NCI-H128 (cell line): ENCODE data around the gene APOL1.
"Not testable (repeated sequence)": the region's sequence is repeated elsewhere in the genome, so short reads cannot be mapped to it uniquely, and the experiment has no call there.

Source experiments
- DNase-seq: peaks from one replicate; lab custom pipeline; 2025; ENCODE audit not compliant: unreplicated experiment; lab: John Stamatoyannopoulos, UW

The APOL1 gene

DNA sequence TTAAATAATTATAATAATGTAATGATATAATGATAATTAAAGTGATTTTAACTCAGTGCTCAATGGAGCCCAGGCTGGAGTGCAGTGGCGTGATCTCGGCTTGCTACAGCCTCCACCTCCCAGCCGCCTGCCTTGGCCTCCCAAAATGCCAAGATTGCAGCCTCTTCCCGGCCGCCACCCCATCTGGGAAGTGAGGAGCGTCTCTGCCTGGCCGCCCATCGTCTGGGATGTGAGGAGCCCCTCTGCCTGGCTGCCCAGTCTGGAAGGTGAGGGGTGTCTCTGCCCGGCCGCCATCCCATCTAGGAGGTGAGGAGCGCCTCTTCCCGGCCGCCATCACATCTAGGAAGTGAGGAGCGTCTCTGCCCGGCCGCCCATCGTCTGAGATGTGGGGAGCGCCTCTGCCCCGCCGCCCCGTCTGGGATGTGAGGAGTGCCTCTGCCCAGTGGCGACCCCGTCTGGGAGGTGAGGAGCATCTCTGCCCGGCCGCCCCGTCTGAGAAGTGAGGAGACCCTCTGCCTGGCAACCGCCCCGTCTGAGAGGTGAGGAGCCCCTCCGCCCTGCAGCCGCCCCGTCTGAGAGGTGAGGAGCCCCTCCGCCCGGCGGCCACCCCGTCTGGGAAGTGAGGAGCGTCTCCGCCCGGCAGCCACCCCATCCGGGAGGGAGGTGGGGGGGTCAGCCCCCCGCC, 37.6 kb downstream of the APOL1 start:
- not testable (repeated sequence) for DNase-seq

DNA sequence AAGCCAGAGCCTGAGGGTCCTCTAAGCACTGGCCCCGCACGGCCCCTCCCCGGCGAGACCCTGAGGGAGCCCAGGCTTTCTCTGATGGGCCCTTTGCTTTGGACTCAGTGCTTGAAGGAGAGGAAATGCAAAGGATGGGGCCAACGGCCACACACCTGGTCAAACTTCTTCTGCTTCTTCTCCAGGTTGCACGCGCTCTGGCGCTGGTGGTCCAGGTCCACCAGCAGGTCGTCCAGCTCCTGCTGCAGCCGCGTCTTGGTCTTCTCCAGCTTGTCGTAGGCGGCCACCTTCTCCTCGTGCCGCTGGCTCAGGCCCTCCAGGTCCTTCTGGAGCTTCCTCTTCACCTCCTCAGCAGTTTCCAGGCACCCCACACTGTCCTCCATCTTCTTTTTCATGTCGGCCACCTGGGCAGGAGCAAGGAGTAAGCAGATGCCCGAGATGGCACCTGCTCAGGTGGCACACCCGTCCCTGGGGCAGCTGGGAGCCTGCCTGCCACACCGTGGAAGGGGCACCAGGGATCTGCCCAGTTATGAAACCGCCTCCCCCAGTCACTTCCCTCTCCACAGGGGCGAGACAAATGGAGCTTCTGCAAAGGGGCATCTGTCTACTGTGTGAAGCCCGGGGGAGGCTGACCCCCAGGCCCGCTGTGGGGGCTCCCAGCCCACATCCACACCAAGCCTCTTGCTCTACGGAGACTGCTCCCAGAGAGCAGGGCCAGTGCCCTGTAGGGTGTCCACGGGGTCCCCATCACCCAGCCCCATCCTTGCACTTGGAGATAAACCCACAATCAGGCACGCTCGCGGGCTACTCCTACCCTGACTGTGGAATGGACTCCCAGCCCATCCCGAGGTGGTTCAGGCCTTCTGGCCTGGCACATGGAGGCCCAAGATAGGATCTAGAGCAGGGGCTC, 39.2 kb downstream of the APOL1 start:
- DNase-seq, result no peak

GRCh38 chr22:36292823-36293530, 40.0 kb downstream of the APOL1 start:
- DNase-seq, result no peak

- DNase-seq, result no peak
Observed at GRCh38 chr22:36293606-36294292, 40.8 kb downstream of the APOL1 start.

- DNase-seq, result no peak
Observed at GRCh38 chr22:36294293-36294620, 41.3 kb downstream of the APOL1 start.

DNA sequence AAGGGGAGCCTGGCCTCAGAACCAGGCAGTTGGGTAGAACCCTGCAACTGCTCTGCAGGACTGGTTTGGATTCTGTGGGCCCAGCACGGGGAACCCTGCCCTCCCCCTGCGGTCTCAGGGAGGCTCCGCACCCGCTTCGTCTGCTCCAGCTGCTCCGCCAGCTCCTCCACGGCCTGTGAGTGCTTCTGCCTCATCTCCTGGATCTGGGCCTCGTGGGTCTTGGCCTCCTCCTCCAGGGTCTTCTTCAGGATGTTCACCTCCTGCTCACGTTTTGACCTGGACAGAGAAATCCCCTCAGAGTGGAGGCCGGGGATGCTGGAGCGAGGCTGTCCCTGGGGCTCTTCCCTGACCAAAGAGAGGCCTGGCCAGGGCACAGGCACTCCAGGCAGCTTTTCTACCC, 41.9 kb downstream of the APOL1 start:
- DNase-seq, result no peak

- DNase-seq, result no peak
Observed at GRCh38 chr22:36295247-36295646, 42.3 kb downstream of the APOL1 start.

DNA sequence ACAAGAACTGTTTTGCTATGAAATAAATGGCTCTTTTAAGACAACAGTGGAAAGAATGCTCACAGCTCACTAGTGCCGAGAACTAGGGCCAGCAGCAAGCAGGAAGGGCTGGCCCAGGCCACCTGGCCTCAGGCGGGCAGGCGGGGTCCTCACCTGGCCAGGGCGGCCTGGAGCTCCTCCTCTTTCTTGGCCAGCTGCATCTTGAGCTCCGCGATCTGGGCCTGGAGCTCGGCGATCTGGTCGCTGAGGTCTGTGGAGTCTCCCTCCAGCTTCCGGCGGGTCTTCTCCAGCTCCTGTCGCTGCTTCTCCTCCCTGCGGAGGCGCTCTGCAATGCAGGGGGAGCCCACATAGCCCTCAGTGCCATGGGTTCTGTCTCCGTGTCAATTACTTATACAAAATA, 43.8 kb downstream of the APOL1 start:
- no peak for DNase-seq

GRCh38 chr22:36297568-36297967, 44.6 kb downstream of the APOL1 start:
- DNase-seq, result no peak

- DNase-seq, result no peak
Observed at GRCh38 chr22:36298118-36298517, 45.2 kb downstream of the APOL1 start.

DNA sequence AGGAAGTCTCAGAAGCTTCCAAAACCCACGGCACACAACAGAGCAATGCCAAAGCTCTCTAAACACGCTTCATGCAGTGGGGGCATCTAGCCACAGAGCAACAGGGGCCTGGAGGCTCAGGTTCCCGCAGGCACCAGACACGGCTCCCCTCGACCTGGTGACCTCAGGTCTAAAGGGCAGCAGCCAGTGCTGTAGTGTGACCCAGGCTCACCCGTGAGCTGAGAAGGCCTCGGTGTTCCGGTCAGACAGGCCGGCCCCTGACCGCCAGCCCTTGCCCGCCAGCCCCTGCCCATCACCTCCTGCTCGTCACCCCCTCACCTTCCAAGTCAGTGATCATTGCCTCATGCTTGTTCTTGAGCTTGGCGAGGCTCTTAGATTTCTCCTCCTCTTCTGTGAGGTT, 45.7 kb downstream of the APOL1 start:
- no peak for DNase-seq

DNA sequence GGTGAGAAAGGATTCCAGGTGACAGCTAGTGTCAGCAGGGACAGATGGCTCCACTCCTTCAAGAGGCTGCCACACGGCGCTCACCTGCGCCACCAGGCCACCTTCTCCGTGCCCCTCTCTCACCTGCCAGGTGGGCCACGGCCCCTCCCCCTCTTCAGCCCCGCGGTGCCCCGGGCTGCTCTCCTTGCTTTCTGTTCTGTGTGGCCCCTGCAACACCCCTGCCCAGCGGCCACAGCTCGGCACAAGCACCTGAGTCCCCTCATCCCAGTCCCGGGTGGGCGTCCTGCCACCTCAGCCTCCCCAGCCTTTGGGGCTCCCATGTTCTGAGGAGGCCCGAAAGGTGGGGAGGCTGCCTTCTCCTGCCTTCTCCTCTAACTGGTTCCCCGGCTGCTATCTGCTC, 46.4 kb downstream of the APOL1 start:
- DNase-seq, result no peak

DNA sequence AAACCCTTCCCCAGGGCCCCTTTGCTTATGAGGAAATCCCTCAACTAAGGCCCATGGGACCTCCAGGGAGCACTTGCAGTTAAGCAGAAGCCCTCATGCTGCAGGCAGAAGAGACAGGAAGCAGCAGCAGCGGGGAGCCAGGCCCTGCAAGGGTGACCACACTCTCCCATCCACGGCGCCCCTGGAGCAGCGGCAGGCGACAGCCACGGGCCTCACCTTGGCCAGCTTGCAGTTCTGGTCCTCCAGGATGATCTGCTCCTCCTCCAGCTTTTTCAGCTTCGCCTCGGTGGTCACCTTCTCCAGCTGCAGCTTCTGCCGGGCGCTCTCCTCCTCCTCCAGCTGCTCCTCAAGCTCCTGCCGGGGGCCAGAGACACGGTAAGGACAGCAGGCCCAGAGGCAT, 47.0 kb downstream of the APOL1 start:
- DNase-seq, result no peak

GRCh38 chr22:36300396-36301212, 47.7 kb downstream of the APOL1 start:
- DNase-seq, result no peak

DNA sequence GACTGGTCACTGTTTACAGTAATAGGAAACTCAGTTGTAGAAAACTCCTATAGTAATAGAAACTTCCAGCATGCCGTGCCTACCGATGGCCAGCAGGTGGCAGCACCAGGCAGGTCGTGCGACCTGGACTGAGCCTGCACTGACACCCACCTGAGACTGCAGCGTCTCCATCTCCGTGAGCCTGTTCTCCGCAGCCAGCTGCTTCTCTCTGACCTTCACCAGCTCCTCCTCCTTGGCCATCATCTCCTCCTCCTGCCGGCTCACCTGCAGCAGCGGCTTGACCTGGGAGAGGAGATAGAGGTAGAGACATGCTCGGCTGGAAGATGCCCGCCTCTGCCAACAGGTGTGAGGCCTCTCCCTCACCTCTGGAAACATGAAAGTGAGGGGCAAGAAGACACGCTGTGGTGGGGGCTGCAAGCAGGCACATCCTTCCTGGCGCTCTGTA, 48.5 kb downstream of the APOL1 start:
- DNase-seq, result no peak

GRCh38 chr22:36301851-36302250, 48.9 kb downstream of the APOL1 start:
- DNase-seq, result no peak

DNA sequence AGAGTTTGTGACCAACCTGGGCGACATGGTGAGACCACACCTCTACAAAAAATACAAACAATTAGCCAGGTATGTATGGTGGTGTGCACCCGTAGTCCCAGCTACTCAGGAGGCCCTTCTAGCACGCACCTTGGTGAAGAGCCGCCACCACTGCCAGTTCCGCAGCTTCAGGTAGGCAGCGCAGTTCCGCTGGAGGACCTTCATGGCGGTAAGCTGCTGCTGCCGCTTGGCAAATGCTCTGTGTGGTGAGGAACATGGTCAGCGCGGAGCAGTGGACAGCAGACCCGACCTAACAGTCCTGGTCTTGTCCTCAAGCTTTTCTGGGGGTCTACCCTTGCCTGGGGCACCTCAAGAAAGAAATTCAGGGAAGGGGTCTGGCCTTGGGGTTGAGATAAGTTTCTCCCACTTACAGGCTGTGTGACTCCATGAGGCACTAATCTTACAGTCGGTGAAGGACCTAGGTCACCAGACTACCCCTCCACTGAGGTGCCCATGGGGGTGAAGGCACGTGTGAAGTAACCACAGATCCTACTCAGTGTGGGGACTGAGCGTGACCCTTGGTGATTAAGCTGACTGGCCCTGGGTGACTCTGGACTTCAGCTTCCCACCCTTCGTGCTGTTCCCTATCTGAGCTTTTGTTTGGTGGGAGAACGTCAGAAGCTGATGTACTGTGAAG, 49.6 kb downstream of the APOL1 start:
- no peak for DNase-seq

DNA sequence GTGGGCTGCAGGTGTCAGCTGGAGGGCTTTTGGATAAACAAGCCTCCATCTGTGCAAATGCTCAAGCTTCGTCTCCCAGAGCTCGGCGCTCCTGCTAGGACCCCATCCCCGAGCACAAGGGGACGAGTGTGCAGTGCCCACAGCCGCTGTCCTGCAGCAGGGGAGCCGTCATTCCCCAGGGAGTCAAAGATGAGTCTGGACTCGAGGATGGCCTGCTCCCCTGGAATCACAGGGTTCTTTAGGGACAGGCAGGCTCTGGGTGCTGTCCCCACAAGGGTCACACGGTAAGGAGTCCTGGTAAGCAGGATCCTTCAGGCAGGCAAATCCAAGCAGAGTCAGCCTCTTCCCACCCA, 50.2 kb downstream of the APOL1 start:
- DNase-seq, result no peak

GRCh38 chr22:36303874-36304273, 50.9 kb downstream of the APOL1 start:
- DNase-seq, result no peak

DNA sequence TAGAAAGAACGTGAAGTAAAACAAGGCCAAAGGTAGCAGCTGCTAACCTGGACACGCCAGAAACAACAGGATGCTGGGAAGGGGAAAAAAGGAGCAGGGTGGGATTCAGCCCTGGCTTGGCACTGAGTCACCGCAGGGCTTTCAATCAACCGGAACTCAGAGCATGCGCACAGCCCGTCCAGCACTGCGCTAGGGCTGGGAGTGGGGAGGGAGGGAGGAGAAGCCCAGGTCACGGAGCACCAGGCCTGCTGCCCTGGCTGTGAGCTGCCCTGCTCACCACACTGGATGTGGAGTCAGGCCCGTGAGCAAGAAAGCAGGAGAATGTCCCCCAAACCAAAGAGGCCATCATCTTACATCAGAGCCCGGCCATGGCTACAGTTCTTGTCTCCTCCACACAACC, 51.5 kb downstream of the APOL1 start:
- no peak for DNase-seq
